Embryonic facial prominence (tissue), 1 donor: ENCODE measurements around the gene CDC26.
"Not testable (repeated sequence)": the region's sequence is repeated elsewhere in the genome, so short reads cannot be mapped to it uniquely, and the experiment has no call there.

ENCODE experiments used
- DNase-seq: peaks from one replicate; pipeline ENCODE4 v3.0.0-alpha.2; 2016; ENCODE audit errors: extremely low spot score

Gene CDC26

DNA sequence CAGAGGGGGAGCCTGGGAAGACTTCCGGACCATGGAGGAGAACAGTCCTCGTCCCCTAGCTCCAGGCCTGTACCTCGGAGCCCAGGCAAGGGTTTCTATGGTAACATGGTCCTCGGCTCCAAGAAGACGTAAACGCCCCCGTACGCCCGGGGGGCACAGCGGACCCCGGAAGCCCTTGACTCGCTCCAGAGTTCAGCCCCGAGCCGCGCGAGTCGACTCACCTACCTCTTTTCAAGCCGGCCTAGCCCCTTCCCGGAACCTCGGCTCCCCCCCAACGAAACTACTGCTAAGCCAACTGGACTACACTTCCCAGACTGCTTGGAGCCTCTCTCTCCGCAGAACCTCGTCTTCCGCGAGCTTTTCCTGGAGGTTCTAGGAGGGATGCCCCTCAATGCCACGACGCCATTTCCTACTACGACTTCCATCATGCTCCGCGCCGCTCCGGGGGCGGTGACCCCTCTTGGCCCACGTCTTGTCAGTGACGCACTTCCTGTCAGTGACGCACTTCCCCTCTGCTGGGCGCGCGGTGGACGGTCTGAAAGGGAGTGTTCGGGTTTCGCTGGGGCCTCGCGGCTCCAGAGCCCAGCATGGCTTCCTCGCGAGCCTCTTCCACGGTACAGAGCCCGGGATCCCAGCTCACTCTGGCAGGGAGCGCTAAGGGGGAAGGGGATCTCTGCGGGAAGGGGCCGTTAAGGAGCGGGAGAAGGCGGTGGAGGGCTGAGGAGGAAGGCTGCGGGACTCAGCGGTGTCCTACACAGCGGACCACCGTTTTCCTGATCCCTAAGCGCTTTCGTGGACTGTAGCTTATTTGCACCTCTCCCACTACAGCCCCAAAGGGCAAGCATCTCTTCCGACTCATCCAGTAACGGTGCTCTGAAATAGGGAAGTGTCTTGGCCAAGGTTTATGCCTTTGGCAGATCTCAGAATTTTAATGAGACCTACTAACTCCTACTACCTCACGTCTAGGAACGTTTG lies at the start of gene CDC26, which contains the start of gene PRPF4:
CDC26 (minus strand) TSS at position 416 of the 975 bp plus-strand sequence. CDS start 3,065 bp downstream, outside the sequence.
PRPF4 (plus strand) TSS at position 502 of the 975 bp plus-strand sequence; CDS start at position 588, 86 bp downstream.
- DNase-seq: peak; percentile 99

DNA sequence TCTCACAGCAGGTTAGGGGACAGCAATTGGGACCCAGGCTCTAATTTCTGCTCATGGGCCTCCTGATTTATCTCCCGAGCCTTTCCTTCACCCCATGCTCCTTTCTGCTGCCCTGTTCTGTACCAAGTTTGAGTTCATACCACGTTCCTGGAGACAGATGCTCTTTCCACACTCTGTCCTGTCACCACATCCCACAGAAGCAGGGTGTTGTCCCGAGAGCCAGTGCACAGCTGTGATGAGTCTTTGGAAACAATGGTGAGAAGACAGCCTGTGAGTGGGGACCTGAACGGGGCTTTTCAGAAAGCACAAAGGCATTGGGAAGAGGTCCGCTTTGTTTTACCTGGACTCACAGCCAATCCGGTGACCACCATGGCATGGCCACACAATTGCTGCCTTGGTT lies 47.3 kb upstream of the CDC26 start:
- no peak for DNase-seq

DNA sequence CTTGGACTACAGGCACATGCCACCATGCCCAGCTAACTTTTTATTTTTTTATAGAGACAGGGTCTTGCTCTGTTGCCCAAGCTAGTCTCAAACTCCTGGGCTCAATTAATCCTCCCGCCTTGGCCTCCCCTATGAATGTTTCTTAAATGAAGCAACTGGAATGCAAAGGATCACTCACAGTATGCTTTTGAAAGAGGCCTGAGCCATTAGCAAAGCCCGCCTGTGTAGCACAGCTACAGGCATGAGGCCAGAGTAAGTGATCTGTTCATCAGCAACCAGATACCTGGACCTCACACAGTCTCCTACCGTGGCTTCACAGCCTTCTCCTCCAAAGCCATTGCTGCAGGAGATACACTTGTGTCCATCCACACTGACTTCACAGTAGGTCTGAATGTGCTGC lies 44.7 kb upstream of the CDC26 start:
- no peak for DNase-seq

DNA sequence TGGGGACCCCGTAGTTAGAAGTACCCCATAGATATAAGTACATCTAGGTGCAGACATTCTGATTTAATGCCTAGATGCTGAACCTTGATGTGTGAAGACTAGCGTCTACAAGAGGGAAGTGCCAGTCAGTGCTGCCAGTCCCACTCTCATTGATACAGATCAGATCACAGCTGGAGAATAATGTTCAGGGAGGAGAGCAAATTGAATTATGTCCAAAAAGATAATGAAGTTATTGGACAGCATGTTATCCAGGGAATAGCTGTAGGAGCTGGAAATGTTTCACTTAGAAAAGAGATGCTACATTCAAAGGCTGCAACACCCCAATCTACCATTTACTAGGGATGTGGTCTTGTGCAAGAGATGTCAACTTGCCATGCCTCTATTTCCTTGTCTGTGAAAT lies 43.7 kb upstream of the CDC26 start:
- no peak for DNase-seq

DNA sequence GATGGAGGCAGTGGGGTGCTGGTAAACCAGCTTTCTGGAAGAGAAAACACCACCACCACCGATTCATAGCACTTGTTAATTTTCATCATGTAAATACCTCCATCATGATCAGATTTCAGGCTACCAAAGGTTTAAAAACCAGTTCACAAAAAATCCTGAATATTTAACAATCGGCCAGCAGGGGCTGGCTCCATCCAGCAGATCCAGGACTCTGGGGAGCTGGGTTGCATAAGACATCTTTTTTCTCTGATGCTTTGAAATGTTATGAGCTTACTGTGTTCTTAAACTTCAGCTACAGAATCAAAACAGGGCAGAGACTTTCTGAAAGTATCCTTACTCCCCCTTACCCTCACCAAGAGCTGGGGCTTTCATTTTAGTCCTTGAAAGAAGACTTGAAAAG lies 42.4 kb upstream of the CDC26 start:
- no peak for DNase-seq

DNA sequence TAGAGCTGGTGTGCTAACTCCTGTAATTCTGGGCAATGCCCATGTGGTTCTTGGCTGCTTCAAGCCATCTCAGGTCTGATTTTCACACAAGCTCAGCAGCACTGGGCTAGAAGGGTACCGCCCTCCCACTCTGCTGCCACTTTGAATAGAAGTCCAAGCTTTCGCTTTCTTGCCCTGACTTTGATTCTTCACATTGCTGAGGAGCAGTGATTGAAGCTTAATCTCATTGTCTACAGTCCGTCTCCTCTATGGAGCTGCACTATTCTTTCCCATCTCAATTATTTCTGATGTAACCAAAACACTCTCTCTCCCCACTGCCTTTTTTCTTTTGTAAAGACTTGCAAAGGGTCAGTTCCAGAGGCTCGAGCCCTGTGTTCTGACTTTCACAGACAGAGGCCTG lies 40.7 kb upstream of the CDC26 start:
- no peak for DNase-seq

DNA sequence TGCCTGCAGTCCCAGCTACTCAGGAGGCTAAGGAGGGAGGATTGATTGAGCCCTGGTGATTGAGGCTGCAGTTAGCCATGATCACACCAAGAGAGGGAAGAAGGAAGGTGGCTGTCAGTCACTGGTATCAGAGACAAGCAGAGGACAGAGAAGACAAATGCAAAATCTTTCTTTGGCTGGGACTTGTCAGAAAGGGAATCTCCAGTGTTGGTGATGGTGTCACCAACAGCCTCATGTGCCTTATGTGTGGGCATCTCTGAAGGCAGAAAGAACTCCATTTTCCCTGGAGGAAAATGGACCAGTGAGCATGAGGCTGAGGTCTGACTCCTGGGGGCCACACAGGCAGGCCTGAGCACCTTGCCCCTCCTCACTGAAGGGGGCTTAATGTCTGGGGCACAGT lies 39.9 kb upstream of the CDC26 start:
- DNase-seq: no peak

DNA sequence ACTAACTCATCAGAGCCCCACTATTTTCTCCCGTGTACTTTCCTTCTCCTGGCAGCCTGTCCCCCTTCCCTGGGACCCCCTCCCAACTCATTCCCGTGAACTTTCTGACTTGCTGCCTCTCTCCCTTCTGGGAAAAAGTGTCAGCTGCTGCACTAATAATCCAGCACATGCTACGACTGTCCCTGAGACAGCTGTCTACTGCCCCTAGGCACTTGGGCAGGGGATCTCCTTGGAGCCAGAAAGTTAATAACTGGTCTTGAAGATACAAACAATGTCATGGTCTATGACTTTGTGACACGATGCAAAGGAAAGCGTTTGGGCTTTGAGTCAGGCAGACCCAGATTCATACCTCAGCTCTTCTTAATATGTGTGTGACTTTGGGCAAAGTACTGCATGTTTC lies 37.9 kb upstream of the CDC26 start:
- DNase-seq: no peak

DNA sequence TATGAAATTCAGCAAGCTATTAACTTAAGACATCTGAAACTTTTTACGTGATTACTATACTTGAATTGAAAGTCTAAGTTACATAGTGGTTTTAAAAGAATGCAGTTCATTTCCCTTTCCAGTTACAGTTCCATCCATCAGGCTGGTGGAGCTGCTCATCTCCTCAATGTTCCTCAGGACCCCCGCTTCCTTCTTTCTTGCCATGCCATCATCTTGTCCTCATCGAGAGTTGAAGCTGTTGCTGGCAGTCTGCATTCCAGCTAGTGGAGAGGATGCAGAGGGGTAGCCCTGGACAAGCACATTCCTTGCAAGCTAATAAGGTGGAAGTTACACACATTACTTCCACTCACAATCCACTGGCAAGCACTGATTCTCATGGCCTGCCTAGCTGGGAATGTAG lies 36.6 kb upstream of the CDC26 start:
- DNase-seq: no peak

DNA sequence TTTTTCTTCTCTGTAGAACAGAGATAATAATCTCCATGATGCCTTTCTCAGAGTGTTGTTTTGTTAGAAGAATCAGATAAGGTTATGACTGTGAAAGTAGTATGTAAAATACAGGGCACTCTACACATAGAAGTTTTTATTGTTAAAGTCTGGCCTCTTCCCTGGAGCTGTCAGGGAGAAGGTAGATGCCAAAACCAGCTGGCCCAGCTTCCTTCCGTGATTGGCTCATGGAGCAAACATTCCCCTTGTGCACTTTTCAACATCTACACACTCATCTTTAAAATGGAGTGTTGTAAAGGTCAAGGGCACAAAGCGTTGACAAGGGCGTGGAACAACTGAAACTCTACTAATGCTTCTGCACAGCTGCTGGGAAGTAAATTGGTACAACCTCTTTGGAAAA lies 35.2 kb upstream of the CDC26 start:
- DNase-seq: no peak

DNA sequence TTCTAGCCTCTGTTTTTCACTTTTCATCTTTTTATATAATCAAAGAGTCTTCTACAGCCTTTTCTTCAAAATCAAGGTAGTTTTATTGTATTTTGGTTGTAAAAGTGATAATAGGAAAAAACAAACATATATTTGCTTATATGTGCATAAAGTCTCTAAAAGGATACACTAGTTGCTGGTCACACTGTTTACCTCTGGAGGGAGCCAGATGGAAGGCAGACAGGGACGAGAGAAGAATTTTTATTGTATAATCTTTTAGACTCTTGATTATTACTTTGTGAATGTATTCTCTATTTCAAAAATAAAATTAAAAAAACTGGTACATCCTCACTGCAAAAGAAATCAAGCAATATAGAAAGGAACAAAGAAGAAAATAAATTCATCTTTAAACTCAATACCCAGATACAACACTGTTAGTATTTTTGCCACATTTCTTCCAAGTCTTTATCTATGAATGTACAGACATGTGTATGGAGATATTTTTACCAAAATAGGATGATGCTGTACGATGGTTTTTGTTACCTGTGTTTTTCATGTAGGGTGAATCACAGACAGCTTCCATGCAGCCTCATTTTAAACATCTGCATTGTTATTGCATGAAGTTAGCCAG lies 33.9 kb upstream of the CDC26 start:
- DNase-seq: peak; percentile 29

DNA sequence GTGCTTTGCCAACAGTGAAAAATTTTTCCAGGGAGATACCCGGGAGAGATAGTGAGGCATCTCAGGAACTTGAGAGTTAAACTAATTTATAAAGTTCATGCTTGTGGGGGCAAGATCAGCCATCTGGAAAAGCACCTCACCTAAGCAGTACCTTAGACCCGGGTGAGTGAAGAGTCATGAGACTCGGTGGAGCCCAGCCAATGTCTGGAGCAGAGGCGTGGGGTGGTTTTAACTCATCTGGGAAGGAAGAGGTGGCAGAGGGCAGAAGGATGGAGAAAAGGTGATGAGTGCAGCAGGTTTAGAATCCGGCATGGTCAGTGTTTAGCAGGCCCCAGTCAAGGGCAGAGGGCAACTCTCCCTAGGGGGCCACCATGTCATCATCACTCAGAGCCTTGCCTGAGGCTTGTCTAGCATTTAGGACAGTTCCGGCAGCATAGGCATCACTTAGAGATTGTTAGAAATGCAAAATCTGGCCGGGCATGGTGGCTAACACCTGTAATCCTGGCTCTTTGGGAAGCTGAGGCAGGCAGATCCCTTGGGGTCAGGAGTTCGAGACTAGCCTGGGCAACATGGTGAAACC lies 32.1 kb upstream of the CDC26 start:
- no peak for DNase-seq

DNA sequence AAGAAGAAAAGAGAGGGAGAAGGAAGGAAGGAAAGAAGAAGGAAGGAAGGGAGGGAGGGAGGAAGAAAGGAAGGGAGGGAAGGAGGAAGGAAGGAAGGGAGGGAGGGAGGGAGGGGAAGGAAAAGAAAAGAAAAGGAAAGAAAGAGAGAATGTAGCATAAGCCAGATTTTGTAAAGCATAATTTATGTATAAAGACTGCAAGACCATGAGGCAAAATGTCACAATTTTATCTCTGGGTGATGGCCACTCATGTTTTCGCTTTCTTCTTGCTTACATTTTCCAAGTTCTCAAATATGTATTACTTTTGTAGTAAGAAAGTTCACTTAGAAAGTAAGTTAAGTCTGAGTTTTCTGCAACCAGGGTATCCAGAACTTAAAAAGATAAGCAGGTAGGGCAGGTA lies 31.2 kb upstream of the CDC26 start:
- DNase-seq: no peak

DNA sequence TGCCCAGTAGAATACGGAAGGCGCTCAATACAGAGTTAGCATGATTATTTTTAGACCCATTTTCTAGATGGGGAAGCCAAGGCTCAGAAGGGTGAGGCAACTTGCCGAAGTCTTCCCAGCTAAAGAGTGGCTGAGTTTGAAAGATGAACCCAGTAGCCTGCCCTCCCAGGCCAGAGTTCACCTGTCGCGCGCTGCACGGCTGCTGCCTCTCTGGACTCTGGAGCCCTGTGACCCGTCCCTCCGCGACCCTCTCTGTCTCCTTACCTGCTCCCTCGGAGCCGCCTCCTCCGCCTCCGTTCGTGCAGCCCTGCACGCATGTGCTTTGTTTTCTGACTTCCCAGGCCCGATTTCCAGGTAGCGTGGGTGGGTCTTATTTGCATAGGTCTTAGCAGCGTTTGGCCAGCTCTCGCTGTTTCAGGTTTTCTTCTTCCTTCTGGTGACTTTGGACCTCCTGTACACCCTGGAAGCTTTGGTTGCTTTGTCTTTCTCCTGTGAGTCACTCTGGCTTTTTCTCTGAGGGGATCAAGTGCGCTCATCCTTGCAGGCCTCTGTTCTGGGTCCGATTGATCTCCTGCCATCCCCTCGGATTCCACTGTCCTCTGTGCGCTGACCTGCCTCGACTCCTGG lies 27.5 kb upstream of the CDC26 start, which contains the start of gene RNF183:
RNF183 (minus strand) TSS at position 585 of the 627 bp plus-strand sequence. CDS start 5,192 bp downstream, outside the sequence.
- DNase-seq: no peak

DNA sequence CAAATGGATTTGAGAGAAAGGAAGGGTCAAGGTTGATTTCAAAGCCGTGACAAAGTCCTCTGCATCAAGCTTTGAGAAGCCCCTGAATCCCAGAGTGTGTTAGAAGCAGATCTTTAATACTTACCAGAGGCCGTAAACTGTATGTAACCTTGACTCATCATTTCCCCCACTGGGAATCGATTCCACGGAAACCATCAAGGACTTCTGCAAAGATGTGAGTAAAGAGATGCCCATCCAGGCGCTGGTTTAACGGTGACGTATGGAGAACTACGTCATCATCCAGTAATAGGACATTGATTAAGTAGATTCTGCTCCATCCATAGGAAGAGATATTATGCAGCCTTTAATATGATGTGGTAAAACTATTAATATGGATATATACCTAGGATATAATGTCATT lies 26.2 kb upstream of the CDC26 start:
- no peak for DNase-seq

DNA sequence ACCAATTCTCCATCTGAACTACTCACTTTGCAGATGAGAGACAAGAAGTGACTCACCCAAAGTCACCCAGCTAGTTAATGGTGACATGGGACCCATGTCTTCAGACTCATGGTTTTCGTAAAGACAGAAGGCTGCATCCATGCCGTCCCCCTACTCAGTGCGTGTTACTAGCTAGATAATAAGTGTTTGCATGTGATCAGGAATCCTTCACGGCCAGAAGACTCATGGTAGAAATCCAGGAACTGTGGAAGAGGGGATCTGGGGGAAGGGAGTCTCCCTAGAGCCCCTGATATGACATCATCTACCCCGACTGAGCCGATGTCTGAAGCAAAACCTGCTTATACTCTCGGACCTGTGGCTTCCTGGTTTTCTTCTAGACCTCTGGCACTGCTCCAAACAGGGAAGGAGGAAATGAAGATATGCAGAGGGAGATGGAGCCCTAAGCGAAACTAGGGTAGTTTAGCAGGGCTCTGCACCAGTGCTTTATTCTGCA lies 24.5 kb upstream of the CDC26 start:
- no peak for DNase-seq

DNA sequence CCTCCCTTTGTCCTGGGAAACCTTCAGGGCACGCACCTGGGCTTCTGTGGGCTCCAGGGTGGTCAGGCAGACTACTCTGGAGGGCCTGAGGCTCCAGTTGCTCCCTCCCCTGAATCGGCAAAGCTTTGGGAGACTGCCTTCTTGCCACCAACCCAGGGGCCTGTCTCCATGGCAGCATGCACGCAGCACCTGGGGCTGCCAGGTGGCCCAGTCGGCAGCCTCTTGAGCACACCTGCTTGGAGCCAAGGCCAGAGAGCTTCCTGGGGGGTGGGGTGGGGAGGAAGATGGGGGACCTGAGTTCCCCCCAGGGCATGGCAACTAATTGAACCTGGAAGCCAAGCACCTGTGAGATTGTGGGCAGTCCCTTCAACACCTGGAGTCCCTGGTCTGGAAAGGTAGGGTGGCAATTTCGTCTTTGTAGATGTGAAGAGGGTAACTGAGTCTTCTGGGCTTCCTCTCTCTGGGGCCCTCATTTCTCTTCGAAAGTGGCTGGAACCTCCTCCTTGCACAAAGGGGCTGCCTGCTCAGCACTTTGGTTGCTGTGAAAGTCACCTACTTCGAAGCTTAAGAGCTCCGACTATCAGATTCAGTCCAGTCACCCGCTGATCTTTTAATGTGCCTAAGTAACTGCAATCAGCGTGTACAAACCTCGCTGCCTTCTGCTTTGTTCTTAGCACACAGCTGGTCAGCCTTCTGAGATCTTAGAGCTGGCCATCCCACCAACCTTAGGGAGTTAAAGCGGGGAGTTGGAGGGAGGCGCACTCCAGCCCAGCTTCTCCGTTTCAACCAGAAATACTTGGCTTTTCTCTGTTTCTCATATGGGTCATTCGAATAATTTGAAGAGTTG lies 23.8 kb upstream of the CDC26 start:
- no peak for DNase-seq

DNA sequence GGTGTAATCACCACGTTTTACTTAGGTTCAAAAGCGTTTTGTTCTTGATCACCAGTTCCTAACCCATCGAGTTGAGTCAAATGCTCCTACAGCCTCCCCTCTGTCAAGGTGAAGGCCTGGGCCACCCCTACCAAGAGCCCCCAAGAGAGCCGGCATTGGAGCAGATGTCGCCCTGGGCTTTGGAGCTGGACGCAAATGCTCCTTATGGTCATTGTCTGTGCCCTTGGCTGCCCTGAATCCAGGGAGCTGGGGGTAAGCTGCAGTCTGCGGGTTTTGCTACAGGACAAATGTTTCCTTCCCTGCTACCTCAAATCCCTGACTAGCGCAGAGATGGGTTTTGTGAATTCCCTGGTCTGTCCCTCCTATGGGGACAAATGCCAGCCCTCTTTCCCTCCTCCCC lies 22.9 kb upstream of the CDC26 start:
- no peak for DNase-seq

DNA sequence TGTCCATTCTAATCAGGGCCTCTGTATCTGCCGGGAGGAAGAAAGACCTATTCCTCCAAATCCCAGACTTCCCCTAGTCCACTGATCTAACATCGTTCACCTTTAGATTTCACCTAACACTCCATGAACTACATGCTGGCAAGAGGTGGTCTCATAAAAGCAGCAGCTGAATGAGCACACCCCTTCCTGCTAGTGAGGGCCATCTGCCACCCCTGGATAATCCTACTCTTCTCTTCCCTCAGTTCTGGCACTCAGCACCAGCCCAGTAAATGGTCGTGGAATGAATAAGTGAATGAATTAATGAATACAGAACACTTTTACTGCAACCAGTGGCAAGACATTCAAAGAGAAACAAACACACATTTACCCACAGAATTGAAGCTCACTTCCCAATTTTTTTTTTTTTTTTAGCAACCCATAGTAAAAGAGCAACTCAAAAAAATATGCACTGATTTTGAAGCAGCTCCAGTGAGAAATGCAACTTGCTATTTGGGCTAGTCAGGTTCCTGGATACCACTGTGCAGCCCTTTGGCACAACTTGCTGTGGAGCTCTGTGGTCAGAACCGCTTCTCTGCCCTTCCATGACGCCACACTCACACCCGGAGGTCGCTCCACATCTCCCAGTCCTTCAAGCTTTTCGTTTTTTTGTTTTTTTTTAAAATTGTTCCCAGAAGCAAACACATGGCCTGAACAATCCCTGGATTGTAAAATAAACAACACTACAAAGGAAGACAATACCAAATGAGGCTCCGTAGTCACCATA lies 21.6 kb upstream of the CDC26 start:
- no peak for DNase-seq

DNA sequence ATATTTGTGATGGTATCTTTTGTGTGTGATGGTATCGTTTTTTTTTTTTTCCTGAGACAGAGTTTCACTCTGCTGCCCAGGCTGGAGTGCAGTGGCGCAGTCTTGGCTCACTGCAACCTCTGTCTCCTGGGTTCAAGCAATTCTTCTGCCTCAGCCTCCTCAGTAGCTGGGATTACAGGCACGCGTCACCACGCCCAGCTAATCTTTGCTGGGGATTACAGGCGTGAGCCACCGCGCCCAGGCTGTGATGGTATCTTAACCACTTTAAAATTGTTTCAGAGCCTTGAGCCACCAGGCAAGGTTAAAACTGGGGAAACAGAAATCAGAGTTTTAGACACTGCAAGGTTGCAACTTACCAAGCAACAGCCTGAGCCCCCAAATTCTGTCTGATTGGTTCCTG lies 20.9 kb upstream of the CDC26 start:
- DNase-seq: not testable (repeated sequence)
